Measurements from ENCODE around the gene PDCD1.
"Not testable (repeated sequence)": the region's sequence is repeated elsewhere in the genome, so short reads cannot be mapped to it uniquely, and the experiment has no call there.

Gene PDCD1

GRCh38 chr2:241858206-241859016 is at the start of gene PDCD1:
TSS of gene PDCD1 (minus strand) at chr2:241858894. CDS start at chr2:241858838, 56 bp downstream.
- DNase-seq (ENCODE audit: low spot score) = no peak

GRCh38 chr2:241907831-241908230 is 49.1 kb upstream of the PDCD1 start:
- not testable (repeated sequence) for DNase-seq (ENCODE audit: low spot score)

GRCh38 chr2:241906826-241907570 is 48.3 kb upstream of the PDCD1 start:
- no peak for DNase-seq (ENCODE audit: low spot score)

- not testable (repeated sequence) for DNase-seq (ENCODE audit: low spot score)
Measured at GRCh38 chr2:241906378-241906770, 47.7 kb upstream of the PDCD1 start.

GRCh38 chr2:241905716-241906377 is 47.2 kb upstream of the PDCD1 start:
- DNase-seq (ENCODE audit: low spot score) = no peak

- no peak for DNase-seq (ENCODE audit: low spot score)
Measured at GRCh38 chr2:241904791-241905710, 46.4 kb upstream of the PDCD1 start.

- DNase-seq (ENCODE audit: low spot score) = no peak
Measured at GRCh38 chr2:241904011-241904718, 45.5 kb upstream of the PDCD1 start.

- no peak for DNase-seq (ENCODE audit: low spot score)
Measured at GRCh38 chr2:241903121-241904010, 44.7 kb upstream of the PDCD1 start.

- DNase-seq (ENCODE audit: low spot score) = no peak
Measured at GRCh38 chr2:241902357-241902991, 43.8 kb upstream of the PDCD1 start.

- no peak for DNase-seq (ENCODE audit: low spot score)
Measured at GRCh38 chr2:241901500-241902351, 43.0 kb upstream of the PDCD1 start.

GRCh38 chr2:241901018-241901380 is 42.3 kb upstream of the PDCD1 start:
- DNase-seq (ENCODE audit: low spot score) = no peak

- no peak for DNase-seq (ENCODE audit: low spot score)
Measured at GRCh38 chr2:241900251-241901017, 41.7 kb upstream of the PDCD1 start.

- DNase-seq (ENCODE audit: low spot score) = no peak
Measured at GRCh38 chr2:241898463-241899270, 40.0 kb upstream of the PDCD1 start.

GRCh38 chr2:241897231-241897916 is 38.7 kb upstream of the PDCD1 start:
- DNase-seq (ENCODE audit: low spot score) = no peak

- DNase-seq (ENCODE audit: low spot score) = no peak
Measured at GRCh38 chr2:241896746-241897201, 38.1 kb upstream of the PDCD1 start.

Measured in globus pallidus (tissue), 1 donor.